HG02763 (cell line): Measurements from ENCODE around the gene NKAIN2.
"Not testable (repeated sequence)": the region's sequence is repeated elsewhere in the genome, so short reads cannot be mapped to it uniquely, and the experiment has no call there.

Source experiments
- ATAC-seq: cut with Tn5 transposase; IDR thresholded peaks from one replicate; pipeline ENCODE4 v1.9.1; 2021; ENCODE audit warnings: mild to moderate bottlenecking, moderate library complexity; ENCODE audit not compliant: unreplicated experiment

NKAIN2 gene

DNA sequence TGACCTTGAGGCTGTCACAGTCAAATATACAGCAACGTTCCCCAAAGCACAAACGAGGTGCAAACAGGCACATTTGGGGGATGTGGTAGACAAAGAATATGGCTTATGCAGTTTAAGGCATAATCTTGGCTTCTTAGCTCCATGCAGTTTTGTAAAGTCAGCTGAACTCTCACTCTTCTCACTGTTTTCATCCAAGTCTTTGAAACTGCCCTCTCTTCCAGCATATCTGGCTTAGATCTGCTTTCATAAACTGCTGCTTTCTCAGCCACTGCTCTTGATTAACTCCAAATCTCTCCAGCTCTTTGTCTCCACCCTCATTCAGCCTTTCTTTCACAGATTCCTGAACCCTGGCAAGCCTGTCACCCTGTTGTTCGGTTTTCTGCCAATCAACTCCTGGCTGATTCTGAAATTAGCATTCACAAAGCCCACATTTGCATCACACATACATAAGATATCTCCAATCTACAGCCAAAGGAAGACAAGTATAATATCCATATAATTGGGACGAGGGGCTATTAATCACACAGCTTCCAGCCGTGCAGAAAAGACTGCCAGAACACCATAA, 857.5 kb downstream of the NKAIN2 start:
- ATAC-seq: no peak

DNA sequence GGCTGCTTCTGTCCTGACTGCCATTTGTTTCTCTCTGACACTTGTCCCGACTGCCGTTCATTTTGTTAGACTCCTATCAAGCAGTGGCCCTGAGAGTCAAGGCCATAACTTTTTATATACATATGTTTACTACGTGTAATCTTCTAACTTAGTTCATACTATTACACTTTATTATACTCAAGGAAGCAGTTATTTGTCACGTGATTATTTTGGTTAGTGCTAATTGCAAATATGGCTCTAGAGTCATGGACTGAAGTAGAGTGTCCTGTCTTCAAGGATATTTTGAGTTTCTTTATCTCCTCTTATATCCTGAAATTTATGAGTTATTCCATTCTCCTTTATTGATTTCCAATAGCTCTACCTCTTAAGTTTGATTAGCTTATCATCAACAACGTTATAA, 864.4 kb downstream of the NKAIN2 start:
- ATAC-seq: no peak

GRCh38 chr6:124669713-124670480, 866.2 kb downstream of the NKAIN2 start:
- no peak for ATAC-seq

DNA sequence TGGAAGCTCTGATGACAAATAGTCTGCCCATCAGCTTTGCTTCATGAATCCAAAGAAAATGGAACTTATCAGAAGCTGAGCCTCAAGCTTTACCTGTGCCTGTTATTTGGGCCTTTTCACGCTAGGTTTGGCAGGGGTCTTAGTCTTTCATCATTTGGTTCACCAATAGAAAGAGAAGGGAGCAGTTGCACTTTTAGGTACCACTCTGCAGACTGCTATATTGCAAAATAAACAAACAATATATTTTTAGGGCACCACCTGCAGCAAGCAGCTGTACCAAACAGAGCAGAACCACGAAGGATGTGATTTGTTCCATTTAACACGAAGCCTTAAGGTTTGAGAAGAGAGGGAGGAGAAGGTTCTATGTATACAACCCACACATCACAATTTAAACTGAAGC, 867.1 kb downstream of the NKAIN2 start:
- ATAC-seq: no peak

DNA sequence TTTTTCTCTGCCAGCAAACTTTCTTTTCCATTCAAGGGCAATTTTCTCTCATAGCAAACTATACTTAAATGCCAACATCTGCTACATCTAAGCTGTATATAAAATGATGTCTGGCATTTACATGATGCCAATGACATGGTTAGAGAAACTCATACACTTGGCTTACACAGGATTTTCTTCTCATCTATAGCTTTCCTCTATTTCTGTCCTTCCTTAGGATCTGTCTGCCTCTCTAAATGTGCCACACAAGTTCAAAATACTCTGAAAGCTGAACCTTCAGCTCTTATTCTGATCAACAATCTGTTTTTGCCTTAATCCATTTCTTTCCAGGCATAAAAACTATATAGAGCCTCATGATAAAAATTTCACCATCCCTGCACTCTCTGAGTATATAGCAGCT, 867.7 kb downstream of the NKAIN2 start:
- no peak for ATAC-seq

- ATAC-seq: no peak
Measured at GRCh38 chr6:124674042-124674441, 870.4 kb downstream of the NKAIN2 start.

DNA sequence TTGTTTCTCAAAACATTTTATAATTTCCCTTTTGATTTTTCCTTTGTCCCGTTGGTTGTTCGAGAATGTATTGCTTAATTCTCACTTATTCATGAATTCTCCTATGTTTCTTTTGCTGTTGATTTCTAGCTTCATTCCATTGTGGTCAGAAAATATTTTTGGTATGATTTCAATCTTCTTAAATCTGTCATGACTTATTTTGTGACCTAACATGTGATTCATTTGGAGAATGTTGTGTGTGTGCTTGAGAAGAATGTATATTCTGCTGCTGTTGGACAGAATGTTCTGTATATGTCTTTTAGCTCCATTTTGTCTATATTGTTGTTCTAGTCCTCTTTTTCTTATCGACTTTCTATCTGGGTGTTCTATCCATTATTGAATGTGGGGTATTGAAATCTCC, 872.4 kb downstream of the NKAIN2 start:
- ATAC-seq: no peak

DNA sequence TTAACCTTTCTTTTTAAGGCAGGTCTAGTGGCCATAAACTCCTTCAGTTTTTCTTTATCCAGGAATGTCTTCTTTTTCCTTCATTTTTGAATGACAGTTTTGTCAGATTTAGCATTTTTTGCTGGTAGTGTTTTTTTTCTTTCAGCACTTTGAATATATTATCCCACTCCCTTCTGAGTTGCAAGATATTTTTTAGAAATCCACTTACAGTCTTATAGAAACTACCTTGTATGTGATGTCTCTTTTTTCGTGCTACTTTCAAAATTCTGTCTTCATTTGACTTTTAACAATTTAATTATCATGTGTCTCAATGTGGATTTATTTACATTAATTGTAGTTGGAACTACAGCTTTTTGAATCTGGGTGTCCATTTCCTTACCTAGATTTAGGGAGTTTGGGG, 874.2 kb downstream of the NKAIN2 start:
- no peak for ATAC-seq

GRCh38 chr6:124679387-124679786, 875.7 kb downstream of the NKAIN2 start:
- ATAC-seq: no peak

GRCh38 chr6:124682751-124683150, 879.1 kb downstream of the NKAIN2 start:
- ATAC-seq: no peak

- ATAC-seq: no peak
Measured at GRCh38 chr6:124683507-124683906, 879.8 kb downstream of the NKAIN2 start.

DNA sequence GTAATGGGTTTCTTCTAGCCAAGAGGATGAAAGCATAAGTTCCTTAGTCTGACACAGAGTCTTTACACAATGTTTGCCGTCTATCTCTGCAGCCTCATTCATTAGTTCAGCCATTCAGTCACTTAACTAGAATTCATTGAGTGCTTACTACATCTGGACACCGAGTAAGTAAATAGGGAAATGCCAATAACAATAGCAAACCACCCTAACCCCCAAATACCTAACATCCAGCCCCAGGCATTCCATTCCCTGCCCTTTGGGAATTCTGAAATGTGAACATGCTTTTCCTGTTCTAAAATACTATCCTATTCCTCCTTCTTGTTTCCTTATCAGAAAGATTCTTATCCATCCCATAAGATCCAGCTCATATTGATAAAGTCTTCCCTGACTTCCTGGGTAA, 881.0 kb downstream of the NKAIN2 start:
- no peak for ATAC-seq

- no peak for ATAC-seq
Measured at GRCh38 chr6:124688369-124688768, 884.7 kb downstream of the NKAIN2 start.

DNA sequence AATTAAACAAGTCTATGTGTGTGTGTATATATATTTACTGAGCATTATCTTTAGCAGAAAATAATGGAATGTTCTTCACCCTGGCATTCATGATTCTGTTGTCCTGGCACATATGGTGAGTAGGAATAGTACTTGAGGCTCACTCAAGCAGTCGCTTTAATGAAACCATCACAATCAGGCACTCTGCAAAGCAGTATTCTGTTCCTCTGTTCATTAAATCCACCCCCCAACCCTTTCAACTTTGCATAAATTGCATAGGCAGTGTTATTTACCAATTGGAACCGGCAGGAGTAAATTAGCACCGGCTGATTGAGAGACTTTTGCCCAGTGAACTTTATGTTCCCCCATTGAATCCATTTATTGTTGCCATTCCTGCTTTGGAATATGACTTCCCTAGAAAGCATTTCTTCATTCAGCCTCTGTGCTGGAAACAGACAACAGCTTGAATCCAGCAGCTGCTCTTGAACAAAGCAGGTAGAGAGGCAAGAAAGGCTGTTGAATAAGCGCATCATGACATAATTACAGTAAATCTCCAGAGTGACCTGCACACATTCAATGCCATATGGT, 890.6 kb downstream of the NKAIN2 start:
- no peak for ATAC-seq

DNA sequence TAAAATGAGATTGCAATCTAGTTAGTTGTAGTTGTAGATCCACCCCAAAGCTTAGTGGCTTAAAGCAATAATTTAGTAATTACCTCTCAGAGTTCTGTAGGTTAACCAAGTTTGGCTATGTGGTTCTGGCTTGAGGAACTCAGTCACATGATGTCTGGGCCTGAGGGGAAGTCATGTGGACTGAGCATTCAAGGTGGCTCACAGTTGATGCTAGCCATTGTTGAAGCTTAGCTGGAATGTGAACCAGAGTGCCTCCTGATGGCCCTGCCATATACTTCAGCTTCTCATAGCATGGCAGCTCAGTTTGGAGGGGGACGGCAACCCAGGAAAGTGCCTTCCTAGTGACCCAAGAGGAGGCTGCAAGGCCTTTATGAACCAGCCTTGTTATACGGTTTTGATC, 895.4 kb downstream of the NKAIN2 start:
- ATAC-seq: no peak

GRCh38 chr6:124703541-124703940, 899.9 kb downstream of the NKAIN2 start:
- ATAC-seq: no peak

- ATAC-seq: not testable (repeated sequence)
Measured at GRCh38 chr6:124712532-124712931, 908.9 kb downstream of the NKAIN2 start.

DNA sequence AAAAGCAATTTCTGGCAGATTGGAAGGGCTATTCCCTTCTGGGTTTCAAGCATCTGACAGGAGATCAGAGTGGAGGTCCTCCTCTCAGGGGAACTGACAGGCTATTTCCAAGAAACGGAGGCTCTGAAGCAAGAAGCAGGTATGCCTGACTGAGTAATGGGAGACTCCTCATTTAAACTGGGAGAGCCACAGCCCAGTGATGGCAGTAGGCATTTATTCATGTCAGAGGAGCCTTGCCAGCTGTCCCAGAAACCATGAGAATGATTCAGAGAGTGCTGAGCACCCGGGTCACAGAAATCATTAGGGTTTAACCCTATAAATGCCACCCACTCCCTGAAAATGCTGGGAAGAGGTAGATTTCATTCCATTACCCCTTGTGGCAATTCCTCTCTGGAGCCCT, 911.1 kb downstream of the NKAIN2 start:
- no peak for ATAC-seq

DNA sequence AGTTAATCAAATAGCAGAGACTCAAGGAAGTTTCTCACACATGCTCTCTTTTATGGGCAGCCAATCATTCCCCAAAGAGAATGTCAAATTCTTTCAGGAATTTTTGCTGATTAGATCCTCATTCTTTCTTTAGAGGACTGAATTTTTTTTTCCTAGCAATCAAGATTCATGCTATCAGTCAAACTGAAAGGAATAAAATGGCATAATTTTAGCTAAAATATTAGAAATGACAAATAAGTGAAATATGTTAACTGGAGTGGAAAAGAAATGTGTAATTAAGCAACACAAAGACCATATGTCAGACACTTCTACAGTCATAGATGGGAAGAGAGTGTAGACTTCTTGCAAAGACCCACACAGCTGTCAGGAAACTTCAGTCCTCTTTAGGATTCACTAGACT, 916.2 kb downstream of the NKAIN2 start:
- ATAC-seq: no peak

DNA sequence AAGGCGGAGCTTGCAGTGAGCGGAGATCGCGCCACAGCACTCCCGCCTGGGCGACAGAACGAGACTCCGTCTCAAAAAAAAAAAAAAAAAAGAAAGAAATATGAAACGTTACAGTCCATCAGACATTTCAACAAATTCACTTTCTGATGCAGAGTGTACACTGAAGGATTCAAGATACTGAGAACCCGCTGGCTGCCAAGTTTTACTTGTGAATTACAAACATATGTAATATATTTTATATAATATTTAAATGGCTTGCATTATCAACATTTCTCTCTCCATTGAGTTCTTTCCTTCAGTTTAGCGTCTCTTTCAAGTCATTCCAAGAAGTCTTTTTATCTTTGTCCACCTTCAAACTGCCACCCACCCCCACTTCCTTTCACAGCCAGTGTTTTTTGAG, 917.7 kb downstream of the NKAIN2 start:
- no peak for ATAC-seq

- no peak for ATAC-seq
Measured at GRCh38 chr6:124722141-124722878, 918.6 kb downstream of the NKAIN2 start.

DNA sequence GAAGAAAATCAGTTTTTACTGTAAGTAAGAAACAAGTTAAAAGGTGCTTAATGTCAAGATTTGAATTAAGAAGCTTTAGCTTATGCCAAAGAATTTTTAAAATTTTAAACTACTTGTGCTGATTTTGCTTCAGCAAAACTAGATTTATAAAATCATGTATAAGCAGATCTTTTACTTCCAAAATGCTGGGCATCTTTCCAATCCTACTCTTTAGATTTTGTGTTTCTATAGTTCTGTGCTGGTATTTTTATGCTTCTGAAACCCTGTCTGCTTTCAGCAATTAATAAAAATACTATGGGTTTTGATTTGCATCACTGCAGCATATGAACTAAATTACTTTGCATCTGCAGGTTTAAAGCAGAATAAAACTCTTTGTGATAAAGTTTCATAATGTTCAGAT, 920.0 kb downstream of the NKAIN2 start:
- ATAC-seq: no peak
